Tongue (tissue), 2 donors: ENCODE measurements around the gene OAS3. TPM values are rescaled to one million over a fixed set of nuclear protein-coding genes. Genes with fewer than 3 reads are reported as not detected.
"Not testable (repeated sequence)": the region's sequence is repeated elsewhere in the genome, so short reads cannot be mapped to it uniquely, and the experiment has no call there.

ENCODE experiments used
- DNase-seq: peaks from one replicate; pipeline ENCODE4 v3.0.0-alpha.2; 2015
- total RNA-seq: library from RNA; depleted of rRNA; stranded (reverse); fragments of >200 nt; gene quantifications from one replicate; pipeline ENCODE4 v1.2.3, GENCODE V29; 2014

Gene OAS3
- total RNA-seq, 1 donor from 2014 or later: 8.8 TPM

DNA sequence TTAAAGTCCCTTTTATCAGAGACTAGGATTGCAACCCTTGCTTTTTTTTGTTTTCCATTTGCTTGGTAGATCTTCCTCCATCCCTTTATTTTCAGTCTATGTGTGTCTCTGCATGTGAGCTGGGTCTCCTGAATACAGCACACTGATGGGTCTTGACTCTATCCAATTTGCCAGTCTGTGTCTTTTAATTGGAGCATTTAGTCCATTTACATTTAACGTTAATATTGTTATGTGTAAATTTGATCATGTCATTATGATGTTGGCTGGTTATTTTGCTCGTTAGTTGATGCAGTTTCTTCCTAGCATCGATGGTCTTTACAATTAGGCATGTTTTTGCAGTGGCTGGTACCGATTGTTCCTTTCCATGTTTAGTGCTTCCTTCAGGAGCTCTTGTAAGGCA is 18.9 kb downstream of the OAS3 start:
- not testable (repeated sequence) for DNase-seq

- no peak for DNase-seq
These were observed 22.8 kb downstream of the OAS3 start for GRCh38 chr12:112961074-112961473.

- DNase-seq: no peak
These were observed 23.3 kb downstream of the OAS3 start for GRCh38 chr12:112961536-112961935.

DNA sequence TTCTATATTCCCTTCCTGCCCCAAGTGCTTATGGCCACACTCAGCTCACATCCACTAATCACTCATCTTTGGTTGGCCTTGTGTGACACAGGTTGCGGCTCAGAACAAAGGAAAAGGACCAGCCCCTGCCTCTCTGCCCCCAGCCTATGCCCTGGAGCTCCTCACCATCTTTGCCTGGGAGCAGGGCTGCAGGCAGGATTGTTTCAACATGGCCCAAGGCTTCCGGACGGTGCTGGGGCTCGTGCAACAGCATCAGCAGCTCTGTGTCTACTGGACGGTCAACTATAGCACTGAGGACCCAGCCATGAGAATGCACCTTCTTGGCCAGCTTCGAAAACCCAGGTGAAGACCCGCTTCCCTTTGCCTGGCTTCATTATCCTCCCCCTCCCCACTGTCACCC is 24.3 kb downstream of the OAS3 start:
- DNase-seq: no peak

DNA sequence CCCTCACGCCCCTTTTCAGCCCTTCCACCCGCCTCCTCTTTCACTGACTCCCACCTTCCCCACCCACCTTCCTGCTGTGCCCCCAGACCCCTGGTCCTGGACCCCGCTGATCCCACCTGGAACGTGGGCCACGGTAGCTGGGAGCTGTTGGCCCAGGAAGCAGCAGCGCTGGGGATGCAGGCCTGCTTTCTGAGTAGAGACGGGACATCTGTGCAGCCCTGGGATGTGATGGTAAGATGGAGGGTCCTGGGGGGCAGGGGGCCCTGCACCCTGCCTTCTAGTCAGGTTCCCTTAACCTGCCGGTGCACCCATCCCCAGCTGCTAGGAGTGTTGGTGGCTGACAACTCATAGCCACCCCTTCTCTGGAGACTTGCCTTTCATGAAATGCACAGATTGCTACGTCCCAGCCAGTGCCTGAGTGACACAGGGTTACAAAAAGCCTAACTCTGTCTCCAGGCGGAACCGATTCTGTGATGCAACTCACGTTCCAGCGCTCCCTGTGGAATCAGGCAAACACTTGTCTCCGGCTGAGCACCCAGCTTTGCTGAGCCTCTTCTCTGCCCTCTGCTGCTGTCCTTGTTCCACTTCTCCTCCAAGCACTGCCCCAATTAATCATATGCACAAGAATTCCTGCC is 25.1 kb downstream of the OAS3 start:
- DNase-seq: no peak

DNA sequence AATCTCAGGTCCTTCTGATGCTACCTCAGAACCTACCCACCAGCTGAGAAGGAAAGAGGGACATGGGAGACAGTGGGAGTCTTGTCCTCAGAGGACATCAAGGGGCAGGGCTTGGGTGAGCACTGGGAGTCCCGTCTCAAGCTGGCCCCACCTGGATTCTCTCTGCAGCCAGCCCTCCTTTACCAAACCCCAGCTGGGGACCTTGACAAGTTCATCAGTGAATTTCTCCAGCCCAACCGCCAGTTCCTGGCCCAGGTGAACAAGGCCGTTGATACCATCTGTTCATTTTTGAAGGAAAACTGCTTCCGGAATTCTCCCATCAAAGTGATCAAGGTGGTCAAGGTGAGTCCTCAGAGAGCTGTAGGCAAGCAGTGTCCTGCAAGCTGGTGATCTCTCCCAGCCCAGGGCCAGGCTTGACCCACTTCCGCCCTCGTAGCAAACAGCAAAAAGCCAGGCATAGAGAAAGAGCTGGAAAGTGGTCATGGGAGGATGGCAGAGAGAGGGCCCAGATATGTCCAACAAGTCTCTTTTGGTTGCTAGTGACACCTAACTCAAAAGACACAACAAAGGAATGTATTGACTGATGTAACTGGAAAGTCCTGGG is 25.9 kb downstream of the OAS3 start:
- no peak for DNase-seq

- no peak for DNase-seq
These were observed 26.6 kb downstream of the OAS3 start for GRCh38 chr12:112964915-112965314.

- DNase-seq: no peak
These were observed 27.4 kb downstream of the OAS3 start for GRCh38 chr12:112965643-112966042.

- DNase-seq: no peak
These were observed 29.0 kb downstream of the OAS3 start for GRCh38 chr12:112967306-112967705.

DNA sequence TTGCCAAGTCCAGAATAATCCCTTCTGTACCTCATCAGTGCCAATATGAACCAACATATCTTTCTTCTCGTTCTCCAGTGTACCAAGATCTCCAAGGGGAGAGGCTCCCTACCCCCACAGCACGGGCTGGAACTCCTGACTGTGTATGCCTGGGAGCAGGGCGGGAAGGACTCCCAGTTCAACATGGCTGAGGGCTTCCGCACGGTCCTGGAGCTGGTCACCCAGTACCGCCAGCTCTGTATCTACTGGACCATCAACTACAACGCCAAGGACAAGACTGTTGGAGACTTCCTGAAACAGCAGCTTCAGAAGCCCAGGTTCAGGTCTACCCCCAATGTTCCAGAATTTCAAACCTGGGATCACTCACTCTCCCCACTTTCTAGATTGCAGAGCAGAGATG is 29.6 kb downstream of the OAS3 start:
- DNase-seq: no peak

- DNase-seq: no peak
These were observed 31.5 kb downstream of the OAS3 start for GRCh38 chr12:112969547-112970306.

DNA sequence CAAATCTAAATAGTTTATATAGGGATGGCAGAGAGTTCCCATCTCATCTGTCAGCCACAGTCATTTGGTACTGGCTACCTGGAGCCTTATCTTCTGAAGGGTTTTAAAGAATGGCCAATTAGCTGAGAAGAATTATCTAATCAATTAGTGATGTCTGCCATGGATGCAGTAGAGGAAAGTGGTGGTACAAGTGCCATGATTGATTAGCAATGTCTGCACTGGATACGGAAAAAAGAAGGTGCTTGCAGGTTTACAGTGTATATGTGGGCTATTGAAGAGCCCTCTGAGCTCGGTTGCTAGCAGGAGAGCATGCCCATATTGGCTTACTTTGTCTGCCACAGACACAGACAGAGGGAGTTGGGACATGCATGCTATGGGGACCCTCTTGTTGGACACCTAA is 32.1 kb downstream of the OAS3 start:
- DNase-seq: no peak

- peak; percentile 37 for DNase-seq
These were observed 33.0 kb downstream of the OAS3 start for GRCh38 chr12:112971248-112971647.

DNA sequence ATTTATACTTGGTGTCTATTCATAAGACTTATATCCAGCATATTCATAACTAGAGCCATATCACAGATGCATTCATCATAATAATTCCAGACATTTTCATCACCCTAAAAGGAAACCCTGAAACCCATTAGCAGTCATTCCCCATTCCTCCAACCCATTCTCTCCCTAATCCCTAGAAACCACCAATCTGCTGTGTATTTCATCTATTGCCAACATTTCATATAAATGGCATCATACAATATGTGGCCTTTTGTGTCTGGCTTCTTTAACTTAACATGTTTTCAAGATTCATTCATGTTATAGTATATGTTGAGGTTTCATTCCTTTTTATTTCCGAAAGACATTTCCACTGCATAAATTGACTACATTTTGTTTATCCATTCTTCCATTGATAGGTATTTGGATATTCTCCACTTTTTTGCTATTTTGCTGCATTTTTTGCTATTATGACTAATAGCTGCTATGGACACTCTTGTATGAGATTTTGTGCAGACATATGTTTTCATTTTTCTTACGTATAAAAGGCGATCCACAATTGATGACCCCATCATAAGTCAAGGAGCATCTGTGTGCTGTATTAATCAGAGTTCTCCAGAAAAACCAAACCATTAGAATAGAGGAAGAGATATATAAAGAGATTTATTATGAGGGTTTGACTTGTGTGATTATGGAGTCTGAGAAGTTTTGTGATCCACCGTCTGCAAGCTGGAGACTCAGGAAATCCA is 34.9 kb downstream of the OAS3 start:
- no peak for DNase-seq

DNA sequence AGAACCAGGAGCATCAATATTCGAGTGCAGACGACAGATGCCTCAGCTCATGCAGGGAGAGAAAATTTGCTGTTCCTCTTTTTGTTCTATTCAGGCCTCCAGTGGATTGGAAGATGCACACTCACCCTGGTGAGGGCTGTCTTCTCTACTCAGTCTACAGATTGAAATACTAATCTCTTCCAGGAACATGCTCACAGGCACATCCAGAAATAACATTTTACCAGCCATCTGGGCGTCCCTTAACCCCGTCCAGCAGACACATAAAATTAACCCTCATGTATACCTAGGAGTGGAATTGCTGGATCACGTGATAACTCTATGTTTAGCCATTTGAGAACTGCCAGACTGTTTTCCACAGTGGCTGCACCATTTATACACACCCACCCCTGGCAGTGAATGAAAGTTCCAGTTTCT is 35.6 kb downstream of the OAS3 start:
- no peak for DNase-seq

GRCh38 chr12:112974904-112975303 is 36.6 kb downstream of the OAS3 start:
- no peak for DNase-seq

DNA sequence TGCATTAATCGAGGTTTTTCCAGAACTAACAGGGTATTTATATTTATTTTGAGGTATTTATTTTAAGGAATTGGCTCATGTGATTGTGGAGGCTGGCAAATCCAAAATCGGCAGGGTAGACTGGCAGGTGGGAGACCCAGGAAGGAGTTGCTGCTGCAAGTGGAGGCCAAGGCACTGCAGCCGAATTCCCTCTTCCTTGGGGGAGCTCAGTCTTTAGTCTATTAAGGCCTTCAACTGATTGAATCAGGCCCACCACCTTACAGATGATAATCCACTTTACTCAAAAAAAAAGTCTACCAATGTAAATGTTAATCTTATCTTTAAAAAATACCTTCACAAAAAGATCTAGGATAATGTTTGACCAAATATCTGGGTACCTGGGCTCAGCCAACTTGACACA is 38.9 kb downstream of the OAS3 start:
- no peak for DNase-seq

DNA sequence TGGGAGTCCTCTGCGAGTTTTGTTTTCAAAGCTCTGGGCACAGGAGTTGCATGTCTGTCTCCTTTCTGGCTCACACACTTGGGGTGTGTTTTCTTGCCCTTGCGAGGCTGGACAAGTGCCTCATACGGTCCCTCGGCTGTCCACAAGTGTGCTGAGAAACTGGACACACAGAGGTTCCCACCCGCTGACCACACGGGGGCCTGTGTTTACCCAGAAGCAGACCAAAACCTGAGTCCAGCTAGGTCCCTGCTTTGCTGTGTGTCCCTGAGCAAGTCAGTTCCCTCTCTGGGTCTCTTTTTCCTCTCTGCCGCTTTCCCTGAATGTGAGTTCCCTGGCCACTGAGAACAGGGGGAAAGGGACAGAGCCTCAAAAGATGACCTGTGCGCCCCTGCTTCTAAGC is 39.4 kb downstream of the OAS3 start:
- DNase-seq: no peak

DNA sequence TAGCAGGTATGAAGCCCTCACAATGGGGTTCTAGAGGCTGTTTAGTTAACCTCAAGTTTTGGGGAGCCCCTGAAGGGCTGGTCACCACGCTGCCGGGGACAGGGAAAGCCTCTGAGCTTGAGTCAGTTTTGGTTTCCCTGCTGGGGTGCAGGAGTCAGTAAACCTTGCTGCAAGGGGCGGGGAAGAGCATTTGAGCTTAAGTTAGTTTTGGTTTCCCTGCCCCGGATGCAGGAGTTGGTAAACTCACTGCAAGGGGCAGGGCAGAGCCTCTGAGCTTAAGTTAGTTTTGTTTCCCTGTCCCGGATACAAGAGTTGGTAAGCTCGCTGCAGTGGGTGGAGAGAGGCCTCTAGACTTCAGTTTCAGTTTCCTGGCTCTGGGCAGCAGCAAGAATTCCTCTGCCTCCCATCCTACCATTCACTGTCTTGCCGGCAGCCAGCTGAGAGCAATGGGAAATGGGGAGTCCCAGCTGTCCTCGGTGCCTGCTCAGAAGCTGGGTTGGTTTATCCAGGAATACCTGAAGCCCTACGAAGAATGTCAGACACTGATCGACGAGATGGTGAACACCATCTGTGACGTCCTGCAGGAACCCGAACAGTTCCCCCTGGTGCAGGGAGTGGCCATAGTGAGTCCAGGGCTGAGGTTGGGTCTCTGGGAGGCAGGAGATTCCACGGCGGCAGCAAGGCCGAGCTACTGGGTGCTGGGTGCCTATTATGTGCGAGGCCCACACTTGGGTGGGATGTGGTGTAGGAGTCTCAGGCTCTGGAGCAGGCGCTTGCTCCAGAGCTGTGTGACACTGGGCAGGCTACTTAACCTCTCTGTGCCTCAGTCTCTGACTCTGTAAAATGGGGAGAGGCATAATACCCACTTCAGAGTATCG is 40.1 kb downstream of the OAS3 start, which contains the start of gene OAS2:
TSS of gene OAS2 (plus strand) at position 357 of the 878 bp plus-strand sequence. CDS start at position 447, 90 bp downstream.
- peak; percentile 26 for DNase-seq

GRCh38 chr12:112979041-112979680 is 40.9 kb downstream of the OAS3 start:
- no peak for DNase-seq

- DNase-seq: no peak
These were observed 42.4 kb downstream of the OAS3 start for GRCh38 chr12:112980491-112981158.
